GM10847 (cell line): ENCODE data around the gene BTN2A1.

Source experiments
- POLR2A ChIP-seq: IDR thresholded peaks from 2 replicates; pipeline ENCODE4 v1.6.1; 2011; ENCODE audit not compliant: insufficient read length; ENCODE audit errors: extremely low read depth

BTN2A1 gene

GRCh38 chr6:26457806-26458688 is at the start of gene BTN2A1:
TSS of gene BTN2A1 (plus strand) at chr6:26457955. CDS start at chr6:26458637, 682 bp downstream.
- no peak for TF ChIP-seq POLR2A

GRCh38 chr6:26408828-26409730 is 48.7 kb upstream of the BTN2A1 start:
- TF ChIP-seq POLR2A: no peak

DNA sequence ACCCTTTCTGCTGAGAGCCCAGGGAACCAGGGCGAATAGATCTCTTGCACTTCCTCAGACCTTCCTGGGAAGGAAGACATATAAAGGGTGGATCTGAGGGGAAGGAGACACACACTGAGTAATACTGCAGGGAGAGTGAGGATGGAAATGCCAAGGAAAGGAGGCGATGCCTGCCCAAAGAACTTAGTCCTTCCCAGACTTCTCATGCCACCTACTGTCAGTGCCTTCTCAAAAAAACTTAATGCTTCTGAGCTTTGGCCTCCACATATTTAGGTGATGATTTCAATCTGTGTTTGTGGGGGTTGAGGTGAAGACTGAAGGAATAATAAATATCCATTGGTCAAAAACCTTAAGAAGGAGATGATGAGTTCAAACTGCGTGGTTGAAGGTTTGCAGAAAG is 46.0 kb upstream of the BTN2A1 start:
- no peak for TF ChIP-seq POLR2A

DNA sequence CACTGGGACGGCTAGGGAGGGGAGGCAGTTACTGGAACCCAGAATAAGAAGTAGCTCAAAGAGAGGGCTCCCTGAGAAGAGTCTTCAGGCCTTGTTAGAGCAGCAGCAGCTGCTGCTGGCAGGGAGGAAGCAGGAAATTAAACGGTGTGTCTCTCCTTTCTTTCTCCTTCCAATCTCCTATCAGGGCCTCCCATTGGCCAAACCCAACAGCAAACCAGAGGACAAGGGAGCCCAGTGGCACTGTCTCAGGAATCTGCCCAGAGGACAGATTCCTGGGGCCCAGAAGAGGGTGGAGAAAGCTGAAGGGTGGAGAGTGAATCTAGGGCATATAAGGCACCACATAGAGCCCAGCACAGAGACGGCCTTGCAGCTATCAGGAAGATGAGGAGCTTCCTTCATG is 45.5 kb upstream of the BTN2A1 start:
- TF ChIP-seq POLR2A: no peak

GRCh38 chr6:26412954-26413353 is 44.8 kb upstream of the BTN2A1 start:
- TF ChIP-seq POLR2A: no peak

DNA sequence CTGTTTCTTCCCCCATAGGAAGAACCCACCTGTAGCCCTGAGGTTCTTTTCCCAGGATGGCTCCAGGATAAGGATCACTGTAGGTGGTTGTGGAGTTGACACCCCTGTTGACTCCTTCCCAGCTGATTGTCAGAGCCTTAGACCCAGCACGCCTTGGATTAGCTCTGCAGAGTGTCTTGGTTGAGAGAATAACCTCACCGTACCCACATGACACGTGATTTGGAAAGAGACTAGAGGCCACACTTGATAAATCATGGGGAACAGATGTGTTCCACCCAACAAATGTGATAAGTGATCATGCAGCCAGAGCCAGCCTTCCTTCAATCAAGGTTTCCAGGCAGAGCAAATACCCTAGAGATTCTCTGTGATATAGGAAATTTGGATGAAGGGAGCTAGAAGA is 43.5 kb upstream of the BTN2A1 start:
- no peak for TF ChIP-seq POLR2A

DNA sequence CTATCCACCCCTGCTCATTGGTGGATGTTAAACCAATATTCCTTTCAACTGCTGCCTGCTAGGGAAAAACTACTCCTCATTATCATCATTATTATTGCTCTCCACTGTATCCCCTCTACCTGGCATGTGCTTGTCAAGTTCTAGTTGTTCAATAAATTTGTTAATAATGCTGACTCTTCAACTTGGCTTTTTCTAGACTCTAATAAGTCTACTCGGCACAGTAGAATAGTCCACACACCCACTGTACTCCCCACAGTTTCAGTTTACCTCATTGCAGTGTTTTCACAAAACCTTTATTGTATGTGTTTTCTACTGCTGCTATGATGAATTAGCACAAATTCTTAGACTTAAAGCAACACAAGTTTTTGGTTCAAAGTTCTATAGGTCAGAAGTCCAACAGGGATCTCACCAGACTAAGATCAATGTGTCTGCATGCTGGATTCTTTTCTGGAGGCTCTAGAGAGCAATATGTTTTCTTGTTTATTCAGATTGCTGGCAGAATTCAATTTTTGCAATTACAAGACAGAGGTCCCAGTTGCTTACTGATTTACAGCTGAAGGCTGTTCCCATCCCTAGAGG is 42.6 kb upstream of the BTN2A1 start:
- TF ChIP-seq POLR2A: no peak

- no peak for TF ChIP-seq POLR2A
Observed at GRCh38 chr6:26415791-26416190, 42.0 kb upstream of the BTN2A1 start.

- no peak for TF ChIP-seq POLR2A
Observed at GRCh38 chr6:26416288-26416687, 41.5 kb upstream of the BTN2A1 start.

- TF ChIP-seq POLR2A: no peak
Observed at GRCh38 chr6:26420688-26421171, 37.0 kb upstream of the BTN2A1 start.

DNA sequence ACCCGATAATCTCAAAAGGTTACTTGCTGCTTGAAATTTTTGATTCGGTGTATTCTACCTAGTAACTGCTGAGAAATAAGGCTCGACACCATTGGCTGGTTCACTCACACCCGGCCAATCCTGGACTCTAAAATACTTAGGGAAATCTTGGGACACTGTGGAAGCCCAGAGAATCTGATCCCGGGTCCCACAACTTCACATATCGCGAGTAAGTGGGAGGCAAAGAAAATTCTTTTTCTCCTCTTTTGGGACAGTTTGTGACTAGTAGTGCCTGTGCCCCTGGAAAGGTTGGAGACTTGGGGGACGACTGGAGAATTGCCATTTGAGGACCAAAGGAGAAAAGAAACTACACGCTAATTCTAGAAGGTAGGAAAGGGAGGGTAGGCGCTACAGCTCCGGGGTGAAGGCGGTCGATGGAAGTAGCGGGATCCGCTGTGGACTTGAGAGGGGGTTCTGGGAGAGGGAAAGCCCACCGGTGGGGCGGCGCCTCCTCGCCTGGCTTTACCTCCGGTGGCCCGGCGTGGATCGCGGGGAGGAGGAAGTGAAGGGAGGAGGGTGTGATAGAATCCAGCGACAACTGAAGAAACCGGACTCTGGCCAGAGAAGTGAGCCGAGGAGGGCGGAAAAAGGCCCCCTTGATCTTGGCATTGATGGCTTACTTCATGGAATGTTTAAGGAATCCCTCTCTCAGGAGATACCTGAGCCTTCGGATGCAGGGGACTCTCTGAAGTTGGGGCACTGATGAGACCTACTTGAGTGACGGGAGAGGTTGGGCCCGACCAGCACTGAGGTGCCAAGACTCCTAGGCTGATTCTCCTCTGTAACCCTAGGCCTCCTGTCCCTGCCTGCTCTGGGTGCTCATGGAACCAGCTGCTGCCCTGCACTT is 36.3 kb upstream of the BTN2A1 start:
- no peak for TF ChIP-seq POLR2A

GRCh38 chr6:26422329-26422728 is 35.4 kb upstream of the BTN2A1 start:
- TF ChIP-seq POLR2A: no peak

GRCh38 chr6:26426691-26427450 is 30.9 kb upstream of the BTN2A1 start:
- TF ChIP-seq POLR2A: no peak

DNA sequence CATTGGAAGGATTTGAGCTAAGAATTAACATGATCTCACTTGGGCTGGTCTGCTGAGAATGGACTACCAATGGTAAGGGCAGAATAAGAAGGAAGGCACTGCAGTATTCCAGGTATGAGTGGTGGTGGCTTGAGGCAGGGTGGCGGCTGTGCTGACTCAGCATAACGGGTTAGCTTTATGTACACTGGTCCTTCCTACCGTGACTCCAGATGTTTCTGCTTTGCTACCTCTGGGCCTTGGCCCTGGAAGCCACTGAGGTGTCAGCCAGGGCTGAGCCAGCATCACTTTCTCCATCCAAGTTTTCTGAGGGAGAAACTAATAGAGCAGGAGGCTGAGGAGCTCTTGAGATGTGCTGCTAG is 30.3 kb upstream of the BTN2A1 start:
- no peak for TF ChIP-seq POLR2A

DNA sequence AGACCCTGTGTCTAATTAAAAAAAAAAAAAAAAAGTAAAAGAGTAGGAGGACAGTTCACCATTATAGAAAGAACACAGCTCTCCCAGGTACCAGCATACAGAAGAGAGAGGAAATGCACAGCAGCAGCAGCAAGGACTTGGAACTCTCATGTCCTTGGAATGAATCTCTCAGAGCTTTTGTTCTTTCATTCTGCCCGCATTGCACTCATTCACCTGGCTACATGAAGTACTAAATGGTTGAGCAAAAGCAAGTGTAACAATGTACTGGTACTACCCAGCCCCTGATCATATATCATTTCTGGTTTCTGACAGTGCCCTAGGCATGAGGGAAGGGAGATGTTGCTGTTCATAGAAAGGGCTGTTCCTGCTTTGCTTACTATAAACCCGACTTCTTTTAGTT is 29.5 kb upstream of the BTN2A1 start:
- no peak for TF ChIP-seq POLR2A
